GM04503 (cell line): ENCODE data around the gene CSF1.
A peak's percentile ranks its signal among the peaks of the same experiment; 100 is the strongest.

Experiments used
- DNase-seq: peaks from one replicate; pipeline ENCODE4 v3.0.0-alpha.2; 2012; ENCODE audit warnings: low read depth

The CSF1 gene

DNA sequence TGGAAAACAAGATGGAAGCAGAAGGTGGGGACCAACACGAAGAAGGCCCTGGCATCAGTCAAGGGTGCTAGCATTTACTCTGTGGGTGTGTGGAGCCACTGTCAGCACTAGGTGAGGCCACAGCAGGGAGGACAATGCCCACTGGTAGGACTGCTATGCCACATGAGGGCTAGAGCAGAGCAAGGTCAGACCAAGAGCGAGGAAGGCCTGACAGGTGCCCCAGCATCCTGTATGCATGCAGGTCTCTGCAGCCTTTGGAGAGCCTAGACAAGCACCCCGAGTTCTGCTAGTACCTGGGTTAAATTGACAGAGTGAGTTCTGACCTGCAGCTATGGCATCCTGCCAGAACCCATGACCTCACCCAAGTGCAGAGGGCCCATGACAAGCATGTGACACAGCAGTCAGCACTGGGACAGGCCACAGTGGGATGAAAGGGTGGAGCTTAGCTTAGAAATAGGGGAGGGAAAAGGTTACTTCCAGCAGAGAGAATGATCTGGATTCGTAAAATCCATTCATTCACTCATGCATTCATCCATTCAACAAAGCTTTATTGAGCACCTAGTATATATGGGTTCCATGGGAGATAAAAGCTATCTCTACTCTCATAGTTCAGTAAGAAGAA, 9.0 kb upstream of the CSF1 start:
- DNase-seq: no peak

DNA sequence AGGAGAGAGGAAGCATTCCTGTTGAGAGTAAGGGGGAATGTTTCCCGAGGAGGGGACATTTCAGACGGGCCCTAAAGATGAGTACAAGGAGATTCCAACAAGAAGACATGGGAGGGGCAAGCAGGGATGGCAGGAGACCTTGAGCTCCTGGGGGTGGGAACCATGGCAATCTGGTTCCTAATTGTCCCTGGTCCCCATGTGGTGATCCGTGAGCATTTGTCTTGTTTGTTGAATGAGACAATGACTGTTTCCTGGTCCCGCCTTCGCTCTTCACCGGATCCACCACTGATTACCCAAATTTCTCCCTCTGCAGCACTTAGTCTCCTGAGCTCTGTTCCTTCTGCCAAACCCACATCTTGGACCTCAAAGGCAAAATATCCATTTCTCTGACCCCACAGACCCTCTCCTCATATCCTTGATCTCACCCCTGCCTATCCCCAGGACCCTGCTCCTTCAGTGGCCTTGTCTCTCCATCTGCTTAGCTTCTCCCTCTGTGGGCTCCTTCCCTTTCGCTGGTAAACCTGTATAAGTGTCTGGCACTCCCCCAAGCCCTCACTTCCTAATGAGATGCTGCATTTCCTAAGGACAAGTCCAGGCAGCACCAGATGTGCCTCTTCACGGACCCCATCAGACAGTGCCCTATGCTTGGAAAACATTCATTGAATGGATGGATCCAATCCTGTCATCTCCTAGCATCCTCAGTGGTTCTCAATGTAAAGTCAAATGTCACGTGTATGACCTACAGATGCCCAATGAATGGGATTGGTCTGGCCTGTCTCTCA, 8.3 kb upstream of the CSF1 start:
- no peak for DNase-seq

DNA sequence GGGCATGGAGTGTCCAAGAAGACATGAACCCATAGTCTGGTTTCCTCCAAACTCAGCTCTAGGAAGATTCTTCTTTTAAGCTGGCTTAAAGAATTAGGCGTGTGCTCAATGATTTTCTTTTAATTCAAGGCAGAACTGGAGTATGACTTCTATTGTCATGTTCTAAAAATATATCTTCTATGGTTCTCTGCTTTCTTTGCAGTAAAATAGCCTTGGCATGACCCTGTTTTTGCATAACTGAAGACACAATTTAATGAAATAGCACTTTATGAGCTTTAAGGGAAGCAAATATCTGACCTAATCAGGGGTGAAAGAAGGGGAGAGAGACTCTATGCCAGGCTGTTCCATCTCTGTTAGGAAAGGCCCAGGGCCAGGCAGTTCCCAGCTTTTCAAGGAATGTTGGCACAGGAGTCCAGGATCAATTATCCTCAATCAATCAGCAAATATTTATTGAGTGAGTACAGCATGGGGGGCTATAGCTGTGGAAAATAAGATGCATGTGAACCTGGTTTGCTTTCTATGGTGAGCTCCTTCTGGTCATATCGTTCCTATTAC, 7.2 kb upstream of the CSF1 start:
- no peak for DNase-seq

DNA sequence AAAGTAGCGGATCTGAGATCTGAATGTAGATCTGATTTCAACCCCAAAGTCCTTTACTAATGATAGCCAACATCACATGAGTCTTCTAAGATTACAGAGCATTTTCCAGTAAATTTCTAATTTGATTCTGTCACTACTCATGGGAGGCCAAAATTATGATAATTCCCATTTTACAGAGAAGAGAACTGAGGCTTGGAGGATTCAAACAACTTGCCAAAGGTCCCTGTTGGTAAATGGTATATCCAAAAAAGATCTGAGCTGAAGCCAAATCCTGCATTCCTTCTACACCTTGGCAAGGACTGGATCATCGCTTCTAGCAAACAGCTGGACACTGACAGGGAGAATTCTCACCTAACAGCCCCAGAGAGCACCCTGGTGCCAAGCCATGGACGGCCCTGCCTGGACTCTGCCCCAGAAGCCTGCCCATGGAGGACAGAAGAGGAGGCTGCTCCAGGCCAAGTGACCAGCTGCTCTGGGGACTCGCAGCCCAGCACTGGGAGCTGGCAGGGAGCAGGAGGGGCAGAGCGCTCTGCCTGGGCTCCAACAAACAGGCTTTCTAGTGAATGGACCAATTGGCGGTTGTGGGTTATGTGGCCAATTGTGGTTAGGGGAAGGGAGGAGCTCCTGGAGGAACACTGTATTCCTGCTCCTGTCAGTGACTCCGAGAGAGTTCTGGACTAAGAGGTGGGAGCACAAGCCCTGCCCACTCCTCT, 6.4 kb upstream of the CSF1 start:
- DNase-seq: no peak

DNA sequence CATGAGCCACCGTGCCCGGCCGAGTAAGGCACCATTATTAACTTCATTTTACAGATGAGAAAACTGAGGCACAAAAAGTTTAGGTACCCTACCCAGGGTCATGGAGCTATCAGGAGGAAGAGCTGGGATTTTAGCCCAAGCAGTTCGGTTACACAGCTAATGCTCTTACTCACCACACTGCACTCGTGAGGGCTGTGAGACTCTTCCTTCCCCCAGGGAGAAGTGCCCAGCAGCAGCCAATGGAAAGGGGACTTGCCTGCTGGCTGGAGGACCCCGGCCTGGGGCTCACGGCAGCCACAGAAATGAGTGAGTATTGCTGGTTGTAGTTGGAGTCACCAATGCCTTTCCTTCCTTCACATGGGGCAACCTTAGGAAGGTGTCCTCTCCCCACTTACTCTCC, 5.2 kb upstream of the CSF1 start:
- DNase-seq: no peak

DNA sequence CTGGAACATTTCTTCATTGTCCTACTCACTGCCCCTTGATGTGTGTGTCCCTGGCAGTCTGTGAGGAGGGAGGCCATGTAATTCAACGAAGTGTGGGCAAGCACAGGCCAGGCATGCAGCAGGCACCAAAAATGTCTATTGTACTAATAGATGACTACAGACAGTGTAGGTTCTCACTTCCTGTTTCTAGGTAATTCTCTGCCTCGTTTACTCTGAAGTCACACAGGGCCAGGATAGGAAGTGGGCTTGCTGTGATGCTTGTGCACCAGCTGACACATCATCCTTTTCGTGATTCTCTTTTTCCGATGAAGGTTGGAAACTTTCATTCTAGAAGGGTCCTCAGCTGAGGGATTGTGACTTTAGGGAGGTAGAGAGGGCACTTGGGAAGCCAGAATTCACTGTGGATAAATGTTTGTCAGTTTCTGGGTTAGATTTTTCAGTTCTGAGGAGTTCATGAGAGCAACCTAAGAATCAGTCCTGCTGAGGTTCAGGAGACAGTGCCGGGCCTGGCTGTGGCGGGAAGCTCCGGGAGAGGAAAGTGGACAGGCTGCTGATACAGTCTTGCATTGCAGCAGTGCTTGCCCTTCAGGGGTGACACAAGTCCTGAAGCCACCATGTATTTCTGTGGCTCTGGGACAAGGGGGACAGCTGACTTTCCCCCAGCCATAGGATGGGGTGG, 4.3 kb upstream of the CSF1 start:
- DNase-seq: no peak

DNA sequence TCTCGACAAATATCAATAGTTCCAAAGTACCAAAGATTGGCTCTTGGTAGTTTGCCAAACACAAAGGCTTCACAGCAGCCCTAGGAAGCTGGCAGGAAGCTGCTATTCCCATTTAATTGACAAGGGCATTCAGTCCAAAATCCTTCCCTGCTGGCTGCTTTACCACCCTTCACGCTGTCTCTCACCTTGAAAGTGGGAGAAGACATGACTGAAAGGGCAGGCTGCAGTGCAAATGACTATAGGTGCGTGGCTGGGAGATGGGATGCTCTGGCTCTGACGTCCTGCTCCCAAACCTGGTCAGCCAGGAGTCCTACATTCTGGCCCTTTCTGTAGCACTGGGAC, 3.8 kb upstream of the CSF1 start:
- no peak for DNase-seq

DNA sequence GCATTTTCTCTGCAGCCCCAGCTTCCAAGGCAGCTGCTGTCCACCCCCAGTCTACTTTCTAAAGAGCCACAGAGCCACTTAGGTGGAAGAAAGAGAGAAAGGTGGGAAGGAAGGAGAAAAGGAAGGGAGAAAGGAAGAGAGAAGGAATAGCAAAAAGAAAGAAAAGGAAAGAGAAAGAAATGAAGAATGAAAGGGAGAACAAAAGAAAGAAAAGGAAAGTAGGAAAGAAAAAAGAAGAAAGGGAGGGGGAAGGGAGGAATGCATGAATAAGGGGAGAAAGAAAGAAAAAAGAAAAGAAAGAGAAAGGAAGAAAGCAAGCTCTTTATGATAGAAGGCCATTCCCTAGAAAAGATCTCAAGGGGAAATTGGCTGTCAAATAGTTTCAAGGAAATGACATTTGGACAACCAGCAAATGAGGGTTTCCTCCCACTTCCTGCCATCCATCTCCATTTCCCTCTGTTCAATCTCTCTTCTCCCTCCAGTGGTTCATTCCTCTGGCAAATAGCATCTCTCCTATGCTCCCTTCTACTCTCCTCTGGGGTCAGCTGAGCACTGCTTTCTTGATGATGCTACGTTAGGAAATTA, 3.4 kb upstream of the CSF1 start:
- no peak for DNase-seq

DNA sequence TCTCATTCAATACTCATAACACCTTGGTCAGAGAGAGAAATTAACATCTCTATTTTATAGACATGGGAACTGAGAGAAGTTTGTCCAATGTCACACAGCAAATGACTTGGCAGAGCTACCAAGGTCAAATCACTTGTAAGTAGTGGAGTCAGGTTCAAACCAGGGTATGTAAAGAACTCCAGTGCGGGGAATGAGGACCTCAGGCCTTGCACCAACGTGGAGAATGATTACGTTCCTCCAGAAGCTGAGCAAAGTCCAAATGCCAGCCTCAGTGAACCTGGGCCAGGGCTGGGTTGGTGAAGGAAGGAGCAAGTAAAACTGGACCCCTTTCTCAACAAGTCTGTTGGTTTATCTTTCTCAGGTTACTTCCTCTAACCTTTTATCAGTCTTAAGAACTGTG, 1.8 kb upstream of the CSF1 start:
- no peak for DNase-seq

DNA sequence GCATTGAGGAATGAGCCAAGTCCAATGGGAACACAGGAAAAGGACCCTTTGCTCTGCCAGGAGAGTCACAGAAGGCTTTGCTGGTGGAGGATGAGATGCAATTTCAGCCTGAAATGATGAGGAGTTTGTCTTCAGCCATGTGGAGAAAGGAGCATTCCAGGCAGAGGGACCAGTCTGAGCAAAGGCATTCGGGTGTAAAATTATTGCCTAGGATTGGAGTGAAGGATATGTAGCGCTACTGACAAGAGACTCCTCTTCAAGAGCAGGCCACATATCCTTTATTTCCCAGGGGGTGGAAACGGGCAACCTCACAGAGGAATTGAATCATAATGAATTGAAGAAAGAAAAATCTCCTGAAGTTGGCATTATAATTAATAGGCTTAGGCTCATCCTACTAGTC, 1.1 kb upstream of the CSF1 start:
- no peak for DNase-seq

DNA sequence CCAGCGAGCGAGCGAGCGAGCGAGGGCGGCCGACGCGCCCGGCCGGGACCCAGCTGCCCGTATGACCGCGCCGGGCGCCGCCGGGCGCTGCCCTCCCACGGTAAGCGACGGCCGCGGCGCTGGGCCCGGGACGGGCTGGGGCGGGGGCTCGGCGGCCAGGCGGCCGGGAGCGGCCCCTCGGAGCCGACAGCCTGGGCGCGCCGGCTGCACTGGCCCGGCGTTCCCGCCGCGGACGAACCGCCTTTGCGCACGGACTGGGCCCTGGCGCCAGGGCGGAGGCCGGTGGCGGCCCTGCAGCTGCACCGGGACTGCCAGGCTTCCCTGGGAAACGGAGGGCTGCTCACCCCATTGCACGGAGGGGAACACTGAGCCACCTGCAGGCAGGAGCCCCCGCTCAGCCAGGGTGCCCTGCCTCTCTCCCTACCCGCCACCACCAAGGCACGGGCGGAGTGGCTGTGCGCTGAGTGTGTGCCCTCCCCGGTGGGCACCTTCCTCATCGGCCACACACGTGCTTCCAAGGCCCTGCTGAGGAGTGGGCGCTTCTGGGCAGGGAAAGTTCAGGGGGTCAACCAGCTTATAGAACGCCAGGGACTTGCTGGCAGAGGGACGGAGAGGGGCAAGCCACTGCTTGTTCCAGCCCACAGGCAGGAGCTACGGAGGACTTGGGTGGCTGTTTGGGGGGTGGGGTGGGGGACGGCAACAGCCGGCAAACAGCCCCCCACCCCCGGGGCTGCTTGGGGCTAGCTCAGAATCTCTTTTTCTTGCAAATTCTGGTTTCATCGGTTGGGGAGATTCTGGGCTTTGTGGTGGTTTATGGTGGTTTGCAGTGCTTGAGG, 532 bp downstream of the CSF1 start:
- DNase-seq: no peak

DNA sequence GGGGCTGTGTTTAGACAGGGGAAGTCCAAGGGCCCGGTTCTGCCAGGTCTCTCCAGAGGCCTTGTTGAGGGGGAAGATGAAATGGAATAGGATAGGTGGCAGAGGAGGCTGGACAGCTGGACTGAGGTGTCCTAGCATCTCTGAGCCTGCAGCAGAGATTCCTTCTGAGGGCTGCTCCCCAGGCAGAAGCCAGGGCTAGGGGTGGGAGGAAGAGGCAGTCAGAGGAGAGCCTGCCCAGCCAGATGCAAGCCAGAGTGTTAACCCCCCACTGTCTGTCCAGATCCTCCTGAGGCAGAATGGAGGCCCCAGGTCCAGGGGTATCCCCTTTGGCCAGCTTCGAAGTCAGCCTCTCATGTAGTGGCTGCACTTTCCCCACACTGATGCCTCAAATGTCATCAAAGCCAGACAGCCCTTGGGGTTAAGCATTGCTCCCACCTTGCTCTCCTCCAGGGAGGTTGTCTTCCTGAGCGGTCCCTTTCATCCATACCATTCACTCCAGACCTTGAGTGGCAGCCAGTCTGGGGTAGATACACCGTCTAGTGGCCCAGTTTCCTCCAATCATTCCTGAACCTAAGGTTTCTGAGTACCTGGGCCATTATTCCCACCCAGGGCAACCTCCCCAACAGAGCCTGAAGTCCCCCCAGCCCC, 1.7 kb downstream of the CSF1 start:
- DNase-seq: no peak

DNA sequence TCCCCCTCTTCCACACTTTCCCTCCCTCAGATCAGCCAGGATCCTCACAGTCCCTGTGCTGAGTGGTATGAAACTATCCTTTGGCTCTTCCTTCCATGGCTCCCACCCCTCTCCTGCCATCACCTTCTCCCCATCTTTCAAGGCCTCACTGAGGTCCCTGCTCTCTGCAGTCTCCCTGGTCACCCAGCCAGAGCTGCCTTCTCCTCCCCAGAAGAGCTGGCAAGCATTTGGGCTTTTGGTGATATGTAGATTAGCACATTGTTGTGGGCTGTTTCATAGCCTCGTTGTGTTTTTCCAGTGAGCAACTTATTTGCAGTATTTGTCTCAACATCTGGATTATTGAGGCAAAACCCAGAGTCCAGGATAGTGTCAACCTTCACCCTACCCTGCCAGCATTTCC, 2.2 kb downstream of the CSF1 start:
- DNase-seq: no peak

DNA sequence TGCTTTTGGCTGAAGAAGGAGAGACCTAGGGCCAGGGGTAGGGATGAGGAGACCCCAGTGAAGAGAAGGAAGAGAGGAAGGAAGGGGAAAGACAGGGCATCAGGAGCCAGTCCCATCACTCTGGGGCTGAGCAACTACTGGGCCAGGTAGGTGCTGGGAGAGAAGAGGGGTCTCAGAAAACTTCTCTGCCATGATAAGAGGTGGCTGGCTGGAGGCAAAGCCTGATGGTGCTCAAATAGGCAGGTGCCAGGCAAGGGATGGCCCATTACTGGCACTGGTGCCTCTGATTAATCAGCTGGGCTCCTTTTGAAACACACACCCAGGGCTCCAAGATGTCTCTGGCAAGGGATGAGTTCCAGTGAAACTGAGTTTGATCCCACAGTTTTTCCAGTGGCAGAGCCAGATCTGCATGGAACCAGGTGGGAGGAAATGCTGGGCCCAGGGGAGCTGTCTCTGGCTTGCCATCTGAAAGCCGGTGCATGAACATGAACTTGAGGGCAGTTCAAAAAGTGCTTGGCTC, 2.8 kb downstream of the CSF1 start:
- DNase-seq: no peak

DNA sequence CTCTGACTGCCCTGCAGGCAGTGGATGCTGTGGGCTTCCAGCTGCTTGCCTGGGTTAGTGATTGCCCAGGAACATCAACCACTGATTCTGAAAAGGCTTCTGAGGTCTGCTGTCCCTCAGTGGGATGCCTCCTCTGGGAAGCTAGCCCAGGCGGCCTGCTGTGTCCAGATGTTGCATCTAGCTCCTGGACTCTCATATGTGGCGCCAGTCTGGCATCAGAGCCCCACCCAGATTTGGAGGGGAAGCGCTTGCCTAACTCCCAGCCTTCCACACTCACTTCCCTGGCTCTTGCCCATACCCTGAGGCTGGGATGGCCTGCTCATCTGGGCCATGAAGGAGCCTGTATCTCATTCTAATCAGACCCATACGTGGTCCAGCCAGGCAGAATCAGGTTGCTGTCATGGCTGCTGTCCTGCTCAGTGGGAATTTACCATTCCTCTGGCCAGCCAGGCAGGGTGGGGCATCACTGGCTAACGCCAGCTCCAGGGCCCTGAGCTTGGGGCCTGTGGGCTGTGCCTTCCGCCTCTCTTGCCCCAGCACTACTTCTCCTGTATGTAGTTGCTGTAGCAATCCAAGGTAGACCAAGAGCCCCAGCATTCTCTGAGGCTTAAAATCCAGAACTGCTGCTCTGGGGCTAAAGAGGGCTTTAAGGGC, 4.1 kb downstream of the CSF1 start:
- DNase-seq: peak; percentile 68

DNA sequence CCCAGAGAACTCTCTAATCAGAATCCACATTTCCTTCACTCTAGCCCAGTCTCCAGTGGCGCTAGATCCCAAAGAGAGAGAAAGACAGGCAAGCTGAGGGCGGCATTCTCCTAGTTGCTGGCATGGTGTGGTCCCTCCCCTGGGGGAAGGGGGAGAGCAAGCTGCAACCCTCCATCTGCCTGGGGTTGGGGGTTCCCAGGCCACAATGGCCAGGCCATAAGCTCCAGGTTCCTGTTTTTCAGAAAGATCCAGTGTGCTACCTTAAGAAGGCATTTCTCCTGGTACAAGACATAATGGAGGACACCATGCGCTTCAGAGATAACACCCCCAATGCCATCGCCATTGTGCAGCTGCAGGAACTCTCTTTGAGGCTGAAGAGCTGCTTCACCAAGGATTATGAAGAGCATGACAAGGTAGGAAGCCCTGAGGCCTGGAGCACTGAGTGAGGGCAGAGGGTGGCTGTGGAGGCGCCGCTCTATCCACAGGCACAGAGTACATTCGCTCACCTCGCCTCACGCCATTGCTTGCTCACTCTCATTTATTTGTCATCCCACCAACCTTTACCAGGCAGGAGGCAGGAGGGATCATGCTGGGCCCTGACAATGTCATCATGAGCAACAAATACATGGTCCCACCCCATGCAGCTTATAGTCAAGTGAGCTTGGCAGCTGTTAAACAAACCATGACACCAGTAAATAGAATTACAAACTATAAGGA, 6.6 kb downstream of the CSF1 start:
- DNase-seq: no peak

DNA sequence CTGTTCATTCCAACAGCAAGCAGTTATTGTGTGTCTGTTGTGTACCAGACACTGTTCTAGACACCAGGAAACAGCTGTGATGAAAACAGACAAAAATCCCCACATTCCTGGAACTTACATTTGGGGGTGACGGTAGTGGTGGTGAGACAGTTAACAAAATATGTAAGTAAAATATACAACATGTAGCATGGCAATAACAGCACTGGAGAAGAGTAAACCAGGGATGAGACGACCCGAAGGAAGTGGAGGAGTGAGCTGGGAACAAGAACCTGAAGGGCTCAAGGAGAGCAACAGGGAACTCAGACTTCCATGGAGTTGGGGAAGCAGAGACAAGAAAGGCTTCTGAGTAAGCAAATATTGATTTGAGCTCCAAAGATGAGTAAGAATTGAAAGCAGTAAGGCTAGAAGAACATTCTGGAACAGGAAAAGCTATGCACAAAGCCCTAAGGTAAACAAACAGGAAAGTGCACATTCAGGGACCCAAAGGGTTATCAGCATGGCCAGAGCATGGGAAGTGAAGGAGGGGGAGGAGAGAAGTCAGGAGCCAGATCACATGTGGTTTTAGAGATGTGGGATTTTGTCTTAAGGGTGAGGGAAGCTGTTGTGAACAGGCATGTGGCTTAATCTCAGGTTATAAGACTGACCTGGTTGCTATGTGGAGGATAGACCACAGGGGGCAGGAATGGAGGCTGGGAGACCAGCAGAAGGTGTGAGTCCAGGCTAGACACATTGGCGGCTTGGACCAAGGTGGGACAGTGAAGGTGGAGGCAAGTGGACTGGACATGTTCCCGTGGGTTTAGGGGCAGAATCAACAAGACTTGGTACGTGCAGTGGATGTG, 7.3 kb downstream of the CSF1 start:
- no peak for DNase-seq

DNA sequence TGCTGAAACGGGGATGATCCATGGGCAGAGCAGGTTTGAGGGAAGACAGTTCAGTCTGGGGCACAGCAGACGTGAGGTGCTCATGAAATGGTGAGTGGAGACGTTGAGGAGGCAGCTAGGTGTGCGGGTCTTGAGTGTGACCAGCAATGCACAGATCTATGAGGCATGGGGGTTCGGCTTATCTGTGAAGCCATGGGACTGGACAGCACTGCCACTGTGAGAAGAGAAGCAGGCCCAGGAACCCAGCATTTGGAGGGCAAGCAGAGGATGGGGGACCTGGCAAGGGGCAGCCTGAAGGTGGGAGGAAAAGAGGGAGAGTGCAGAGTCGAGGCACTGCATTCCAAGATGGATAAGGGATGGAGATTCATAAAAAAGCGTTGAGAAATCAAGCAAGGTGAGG, 8.0 kb downstream of the CSF1 start:
- no peak for DNase-seq
